Upper lobe of left lung (tissue), 6 donors: ENCODE results near the gene SLC2A10. TPM values are rescaled to one million over a fixed set of nuclear protein-coding genes. Genes with fewer than 3 reads are reported as not detected.

Experiments used
- ATAC-seq, 2 donors: fragments of 200-7000 bp; cut with Tn5 transposase; one replicate each; pipeline ENCODE4 v1.9.1; 2022; ENCODE audit warnings: mild to moderate bottlenecking in 2 of 2, moderate library complexity in 2 of 2; ENCODE audit not compliant: low FRiP score in 2 of 2
- DNase-seq, 2 donors: peaks; one replicate each; pipeline ENCODE4 v3.0.0-alpha.2; 2019 to 2020
- H3K27ac ChIP-seq, 4 donors: fragments of 200-600 bp; sonication (generic); one replicate each; pipeline ENCODE4 v1.5.1; 2016 to 2019
- H3K27me3 ChIP-seq, 4 donors: fragments of 200-600 bp; sonication (generic); one replicate each; pipeline ENCODE4 v1.5.1; 2017 to 2019
- H3K36me3 ChIP-seq, 4 donors: fragments of 200-600 bp; sonication (generic); one replicate each; pipeline ENCODE4 v1.5.1; 2016 to 2019
- H3K4me1 ChIP-seq, 4 donors: fragments of 200-600 bp; sonication (generic); one replicate each; pipeline ENCODE4 v1.5.1; 2018 to 2019
- H3K4me3 ChIP-seq, 4 donors: fragments of 200-600 bp; sonication (generic); one replicate each; pipeline ENCODE4 v1.5.1; 2017 to 2019; ENCODE audit warnings: mild to moderate bottlenecking in 2 of 4, moderate library complexity in 1 of 4
- H3K9me3 ChIP-seq, 4 donors: fragments of 200-600 bp; sonication (generic); one replicate each; pipeline ENCODE4 v1.5.1; 2018 to 2019
- CTCF ChIP-seq, 6 experiments: fragments of 450-650 bp in 4 of 6; fragments of 200-600 bp in 2 of 6; sonication (generic) in 2 of 6; IDR thresholded peaks; one replicate each; pipeline ENCODE4 v1.5.1; 2016 to 2019; ENCODE audit warnings: antibody characterized with exemption in 6 of 6
- EP300 ChIP-seq, 4 donors: sonication (generic); formaldehyde crosslinking; IDR thresholded peaks; one replicate each; pipeline ENCODE4 v1.5.1; 2017; ENCODE audit warnings: antibody characterized with exemption in 4 of 4, control low read depth in 2 of 4
- POLR2A ChIP-seq, 4 donors: fragments of 450-650 bp; IDR thresholded peaks; one replicate each; pipeline ENCODE4 v1.5.1; 2016 to 2017; ENCODE audit warnings: antibody characterized with exemption in 4 of 4, mild to moderate bottlenecking in 2 of 4
- POLR2AphosphoS5 ChIP-seq, 2 donors: sonication (generic); formaldehyde crosslinking; IDR thresholded peaks; one replicate each; pipeline ENCODE4 v1.5.1; 2017; ENCODE audit warnings: antibody characterized with exemption in 2 of 2
- WGBS, 2 donors: methylation state at CpG; one replicate each; pipeline ENCODE4 v1.1.5; 2017 to 2018; 5-methylcytosine and 5-hydroxymethylcytosine counted together
- total RNA-seq, 6 donors: library from RNA; depleted of rRNA in 4 of 6; stranded (reverse); fragments of >200 nt in 4 of 6; gene quantifications; one replicate each; pipeline versions ENCODE4 v1.1.0 to v1.2.1, GENCODE V29; 2016 to 2021
- donor health status: DM: no; HTN: no; CAD: no; lungs with moderate emphysema.
- donor health status: DM: no; HTN: yes; CAD: no; lungs with severe emphysema.

Gene SLC2A10
- total RNA-seq, 6 donors from 2014 or later: 5.5 to 93.2 (median 13.8) TPM

- peak in 1 of 2 donors; percentile 62 for ATAC-seq
- WGBS, 2 donors: 19 to 22% methylated on average over 10 of the region's 10 CpGs
- Histone ChIP-seq H3K27me3 (no peaks in the 10 kb centered on the region), H3K4me1 (no peaks in the 10 kb centered on the region), H3K36me3 (no peaks in the 10 kb centered on the region), H3K27ac (no peak overlapping the region), H3K4me3 (no peak overlapping the region), H3K9me3 (no peaks in the 10 kb centered on the region)
- peak in 1 of 2 donors; percentile 41 for DNase-seq
- TF ChIP-seq CTCF (IDR thresholded peaks at IDR 0.05) (peak; percentile 24 to 73 (median 54)), POLR2AphosphoS5 (IDR thresholded peaks at IDR 0.05) (no peak)
Observed at GRCh38 chr20:46752728-46753127, 43.3 kb downstream of the SLC2A10 start.

GRCh38 chr20:46755483-46756413, 46.3 kb downstream of the SLC2A10 start:
- WGBS, 2 donors: 89% methylated on average over 11 of the region's 11 CpGs
- no peaks in the 10 kb centered on the region for H3K27me3 ChIP-seq
- H3K4me3 ChIP-seq: no peak overlapping the region
- no peak for ATAC-seq
- no peaks in the 10 kb centered on the region for H3K4me1 ChIP-seq
- H3K27ac ChIP-seq: no peak overlapping the region
- TF ChIP-seq POLR2A (IDR thresholded peaks at IDR 0.05) (no peak), POLR2AphosphoS5 (IDR thresholded peaks at IDR 0.05) (no peak), CTCF (IDR thresholded peaks at IDR 0.05) (no peak), EP300 (IDR thresholded peaks at IDR 0.05) (no peak)
- DNase-seq: no peak
- H3K36me3 ChIP-seq: no peaks in the 10 kb centered on the region
- H3K9me3 ChIP-seq: no peaks in the 10 kb centered on the region

DNA sequence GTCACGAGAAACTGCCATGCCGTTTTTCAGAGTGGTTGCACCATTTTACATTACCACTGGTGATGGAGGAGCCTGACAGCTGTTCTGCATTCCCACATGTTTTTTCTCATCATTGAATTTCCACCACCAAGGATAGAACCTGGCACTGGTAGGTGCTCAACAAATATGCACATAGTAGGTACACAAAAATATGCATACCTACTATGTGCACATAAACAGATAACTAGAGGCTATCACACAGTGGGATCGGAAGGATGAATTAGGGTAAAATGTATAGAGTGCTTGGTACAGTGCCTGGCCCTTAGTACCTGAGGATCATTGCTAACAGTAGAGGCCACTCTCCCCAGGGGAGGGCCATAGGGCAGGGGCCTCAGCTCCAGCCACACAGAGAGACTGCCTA, 47.0 kb downstream of the SLC2A10 start:
- Histone ChIP-seq H3K27ac (no peak overlapping the region), H3K4me1 (no peaks in the 10 kb centered on the region), H3K27me3 (no peaks in the 10 kb centered on the region), H3K36me3 (no peaks in the 10 kb centered on the region), H3K4me3 (no peak overlapping the region), H3K9me3 (no peaks in the 10 kb centered on the region)
- DNase-seq: no peak
- ATAC-seq: no peak
- 90 to 92% methylated on average over 3 of the region's 3 CpGs for WGBS, 2 donors
- TF ChIP-seq EP300 (IDR thresholded peaks at IDR 0.05): no peak
- TF ChIP-seq POLR2A (IDR thresholded peaks at IDR 0.05): no peak
- no peak for TF ChIP-seq POLR2AphosphoS5 (IDR thresholded peaks at IDR 0.05)
- no peak for TF ChIP-seq CTCF (IDR thresholded peaks at IDR 0.05)

GRCh38 chr20:46757135-46757534, 47.7 kb downstream of the SLC2A10 start:
- DNase-seq (no peak), ATAC-seq (no peak)
- Histone ChIP-seq H3K27me3 (no peaks in the 10 kb centered on the region), H3K9me3 (no peaks in the 10 kb centered on the region), H3K4me1 (no peaks in the 10 kb centered on the region), H3K27ac (no peak overlapping the region), H3K4me3 (no peak overlapping the region), H3K36me3 (no peaks in the 10 kb centered on the region)
- WGBS, 2 donors: 80 to 87% methylated on average over 9 of the region's 9 CpGs
- no peak for TF ChIP-seq POLR2AphosphoS5 (IDR thresholded peaks at IDR 0.05)
- TF ChIP-seq POLR2A (IDR thresholded peaks at IDR 0.05): no peak
- no peak for TF ChIP-seq EP300 (IDR thresholded peaks at IDR 0.05)

GRCh38 chr20:46757754-46758678, 48.6 kb downstream of the SLC2A10 start:
- Histone ChIP-seq H3K27me3 (no peaks in the 10 kb centered on the region), H3K9me3 (no peaks in the 10 kb centered on the region), H3K4me1 (no peaks in the 10 kb centered on the region), H3K36me3 (no peaks in the 10 kb centered on the region), H3K27ac (no peak overlapping the region), H3K4me3 (no peak overlapping the region)
- peak in 1 of 2 donors; percentile 78 for ATAC-seq
- WGBS, 2 donors: 36 to 44% methylated on average over 13 to 17 of the region's 17 CpGs
- peak in 1 of 2 donors; percentile 48 for DNase-seq
- TF ChIP-seq POLR2A (IDR thresholded peaks at IDR 0.05) (no peak), CTCF (IDR thresholded peaks at IDR 0.05) (peak; percentile 60 to 89 (median 78))
